ENCODE data around the gene HDLBP.

HDLBP gene

DNA sequence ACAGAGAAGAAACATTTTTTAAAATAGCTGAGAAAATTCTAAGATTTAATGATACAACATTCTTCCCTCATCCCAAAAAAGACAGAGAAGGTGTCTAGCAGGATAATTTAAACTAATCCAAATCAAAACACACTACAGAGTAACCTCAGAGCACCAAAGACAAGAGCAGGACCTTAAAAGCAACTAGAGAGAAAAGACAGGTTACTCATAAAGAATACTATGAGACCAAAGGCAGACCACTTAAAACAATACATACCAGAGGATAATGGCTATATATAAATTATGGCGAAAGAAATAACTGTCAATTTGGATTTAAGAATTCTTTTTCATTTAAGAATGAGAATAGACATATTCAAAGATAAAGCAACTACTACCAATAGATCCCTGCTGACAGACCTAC is 40.0 kb downstream of the HDLBP start:
- no peak overlapping the region for H2AFZ ChIP-seq (ENCODE audit: low read depth, low read length)
- no peak overlapping the region for H3K4me2 ChIP-seq (ENCODE audit: low read length)
- no peak overlapping the region for H3K9ac ChIP-seq (ENCODE audit: low read length)
- peaks cover 22% of the 10 kb centered on the region for H3K36me3 ChIP-seq (replicated peaks; ENCODE audit: low read depth, low read length)
- H3K9me3 ChIP-seq (ENCODE audit: insufficient read depth, low read length) = peaks cover 7% of the 10 kb centered on the region; the same call in 1 of the 2 replicates
- no peak overlapping the region for H3K27ac ChIP-seq (ENCODE audit: low read length)
- H4K20me1 ChIP-seq (ENCODE audit: insufficient read depth, low read length) = peaks cover 18% of the 10 kb centered on the region
- no peak overlapping the region for H3K4me3 ChIP-seq (ENCODE audit: low read length)
- peaks cover 83% of the 10 kb centered on the region for H3K79me2 ChIP-seq (ENCODE audit: low read length)
- H3K4me1 ChIP-seq (ENCODE audit: low read length) = peaks cover 17% of the 10 kb centered on the region
- TF ChIP-seq, protein P1, sequence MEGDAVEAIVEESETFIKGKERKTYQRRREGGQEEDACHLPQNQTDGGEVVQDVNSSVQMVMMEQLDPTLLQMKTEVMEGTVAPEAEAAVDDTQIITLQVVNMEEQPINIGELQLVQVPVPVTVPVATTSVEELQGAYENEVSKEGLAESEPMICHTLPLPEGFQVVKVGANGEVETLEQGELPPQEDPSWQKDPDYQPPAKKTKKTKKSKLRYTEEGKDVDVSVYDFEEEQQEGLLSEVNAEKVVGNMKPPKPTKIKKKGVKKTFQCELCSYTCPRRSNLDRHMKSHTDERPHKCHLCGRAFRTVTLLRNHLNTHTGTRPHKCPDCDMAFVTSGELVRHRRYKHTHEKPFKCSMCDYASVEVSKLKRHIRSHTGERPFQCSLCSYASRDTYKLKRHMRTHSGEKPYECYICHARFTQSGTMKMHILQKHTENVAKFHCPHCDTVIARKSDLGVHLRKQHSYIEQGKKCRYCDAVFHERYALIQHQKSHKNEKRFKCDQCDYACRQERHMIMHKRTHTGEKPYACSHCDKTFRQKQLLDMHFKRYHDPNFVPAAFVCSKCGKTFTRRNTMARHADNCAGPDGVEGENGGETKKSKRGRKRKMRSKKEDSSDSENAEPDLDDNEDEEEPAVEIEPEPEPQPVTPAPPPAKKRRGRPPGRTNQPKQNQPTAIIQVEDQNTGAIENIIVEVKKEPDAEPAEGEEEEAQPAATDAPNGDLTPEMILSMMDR (IDR thresholded peaks at IDR 0.05; ENCODE audit: low read depth, low read length) = no peak
- no peak for TF ChIP-seq EZH2phosphoT487 (IDR thresholded peaks at IDR 0.05; ENCODE audit: low read depth)
- no peaks in the 10 kb centered on the region for H3K27me3 ChIP-seq (ENCODE audit: low read depth, low read length)

DNA sequence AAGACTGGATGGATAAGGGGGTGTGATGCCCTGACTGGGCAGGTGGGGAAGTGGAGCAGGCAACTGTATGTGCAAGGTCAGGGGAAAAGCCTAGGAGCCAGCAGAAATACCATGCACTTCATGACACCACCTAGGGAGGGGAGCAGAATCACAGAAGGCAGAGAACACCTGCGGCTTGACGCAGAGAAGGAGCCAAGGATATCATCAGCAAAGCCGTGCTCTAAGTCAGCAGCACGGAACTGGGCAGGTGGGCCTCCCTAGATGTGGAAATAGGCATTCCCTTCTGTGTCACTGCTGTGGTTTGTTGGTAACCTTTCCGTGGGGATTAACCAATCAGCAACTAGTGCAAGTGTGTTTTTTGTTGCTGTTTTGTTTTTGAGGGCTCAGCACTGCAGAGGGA is 41.3 kb downstream of the HDLBP start:
- TF ChIP-seq, protein P1 (IDR thresholded peaks at IDR 0.05; ENCODE audit: low read depth, low read length) = no peak
- TF ChIP-seq EZH2phosphoT487 (IDR thresholded peaks at IDR 0.05; ENCODE audit: low read depth) = no peak
- peaks cover 26% of the 10 kb centered on the region for H4K20me1 ChIP-seq (ENCODE audit: insufficient read depth, low read length)

DNA sequence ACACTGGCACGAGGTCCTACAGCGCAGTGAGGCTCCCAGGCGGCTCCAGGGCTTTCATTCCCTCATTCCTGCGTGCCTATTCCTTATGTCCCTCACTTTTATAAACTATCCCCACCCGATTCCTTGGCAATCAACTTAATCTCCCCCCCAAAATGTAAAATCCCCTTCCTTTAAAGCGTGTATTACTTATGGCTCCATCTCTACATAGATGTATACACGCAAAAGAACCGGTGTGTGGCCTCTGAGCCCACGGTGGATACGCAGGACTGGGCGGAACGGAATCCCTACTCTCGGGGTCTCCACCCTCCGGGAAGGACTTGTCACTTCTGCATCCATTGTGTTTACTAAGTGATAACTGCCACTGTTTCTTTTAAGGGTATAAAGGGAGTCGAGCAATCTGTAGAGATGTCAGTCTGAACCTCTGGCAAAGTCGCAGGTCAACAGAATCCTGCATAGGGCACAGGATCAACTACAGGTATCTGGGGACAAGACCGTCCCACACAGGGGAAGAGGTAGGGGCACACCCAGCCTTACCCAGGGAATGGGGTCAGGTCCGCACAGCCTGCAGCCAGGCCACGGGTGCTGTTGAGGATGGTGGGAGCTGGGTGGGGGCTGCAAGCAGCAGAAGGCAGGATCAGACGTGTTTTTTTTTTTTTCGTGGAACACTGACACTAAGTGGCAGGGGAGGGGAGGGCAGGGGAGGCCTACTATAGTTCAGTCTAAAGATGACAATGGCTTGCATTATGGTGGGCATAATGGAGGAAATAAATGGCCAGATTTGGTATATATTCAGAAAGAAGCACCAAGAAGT is 42.1 kb downstream of the HDLBP start:
- TF ChIP-seq, protein P1 (IDR thresholded peaks at IDR 0.05; ENCODE audit: low read depth, low read length) = no peak
- TF ChIP-seq EZH2phosphoT487 (IDR thresholded peaks at IDR 0.05; ENCODE audit: low read depth) = no peak
- peak overlapping the region; percentile 66 for H3K4me2 ChIP-seq (ENCODE audit: low read length)
- H2AFZ ChIP-seq (ENCODE audit: low read depth, low read length) = no peak overlapping the region
- peaks cover 18% of the 10 kb centered on the region for H3K36me3 ChIP-seq (replicated peaks; ENCODE audit: low read depth, low read length)
- peak overlapping the region; percentile 86 for H3K4me3 ChIP-seq (ENCODE audit: low read length)
- peaks cover 7% of the 10 kb centered on the region; the same call in 1 of the 2 replicates for H3K9me3 ChIP-seq (ENCODE audit: insufficient read depth, low read length)
- H3K9ac ChIP-seq (ENCODE audit: low read length) = peak overlapping the region; percentile 92
- H3K79me2 ChIP-seq (ENCODE audit: low read length) = peaks cover 90% of the 10 kb centered on the region
- H4K20me1 ChIP-seq (ENCODE audit: insufficient read depth, low read length) = peaks cover 33% of the 10 kb centered on the region
- H3K27ac ChIP-seq (ENCODE audit: low read length) = no peak overlapping the region; the same call in 1 of the 2 replicates
- H3K27me3 ChIP-seq (ENCODE audit: low read depth, low read length) = no peaks in the 10 kb centered on the region
- H3K4me1 ChIP-seq (ENCODE audit: low read length) = peaks cover 15% of the 10 kb centered on the region

More for the DNA sequence above, 41.3 kb downstream of the HDLBP start:
- Histone ChIP-seq H3K4me1 (ENCODE audit: low read length) (peaks cover 15% of the 10 kb centered on the region), H3K9me3 (ENCODE audit: insufficient read depth, low read length) (peaks cover 7% of the 10 kb centered on the region; the same call in 1 of the 2 replicates), H3K4me3 (ENCODE audit: low read length) (no peak overlapping the region), H3K36me3 (replicated peaks; ENCODE audit: low read depth, low read length) (peaks cover 18% of the 10 kb centered on the region), H3K4me2 (ENCODE audit: low read length) (no peak overlapping the region), H2AFZ (ENCODE audit: low read depth, low read length) (no peak overlapping the region), H3K79me2 (ENCODE audit: low read length) (peaks cover 87% of the 10 kb centered on the region), H3K27me3 (ENCODE audit: low read depth, low read length) (no peaks in the 10 kb centered on the region), H3K27ac (ENCODE audit: low read length) (no peak overlapping the region), H3K9ac (ENCODE audit: low read length) (no peak overlapping the region)

All from OCI-LY3 (cell line).